Skin of body (tissue), 2 donors: ENCODE data around the gene CAPRIN1. TPM values are rescaled to one million over a fixed set of nuclear protein-coding genes. Genes with fewer than 3 reads are reported as not detected.

Experiments used
- DNase-seq: peaks from one replicate; lab custom pipeline; 2025; lab: John Stamatoyannopoulos, UW
- total RNA-seq: library from RNA; depleted of rRNA; stranded (reverse); fragments of >200 nt; gene quantifications from one replicate; pipeline ENCODE4 v1.2.3, GENCODE V29; 2014

CAPRIN1 gene
- total RNA-seq, 1 donor from 2014 or later = 162 TPM

- no peak for DNase-seq
Observed at GRCh38 chr11:34143048-34143447, 91.5 kb downstream of the CAPRIN1 start.

GRCh38 chr11:34145073-34145472 is 93.5 kb downstream of the CAPRIN1 start:
- DNase-seq = no peak

- DNase-seq = no peak
Observed at GRCh38 chr11:34145847-34146381, 94.4 kb downstream of the CAPRIN1 start.

- DNase-seq = no peak
Observed at GRCh38 chr11:34146411-34146810, 94.9 kb downstream of the CAPRIN1 start.

- no peak for DNase-seq
Observed at GRCh38 chr11:34146866-34147265, 95.3 kb downstream of the CAPRIN1 start.

GRCh38 chr11:34147581-34147980 is 96.0 kb downstream of the CAPRIN1 start:
- no peak for DNase-seq

GRCh38 chr11:34148504-34149165 is 97.1 kb downstream of the CAPRIN1 start:
- DNase-seq = no peak

GRCh38 chr11:34149274-34149673 is 97.7 kb downstream of the CAPRIN1 start:
- no peak for DNase-seq

- no peak for DNase-seq
Observed at GRCh38 chr11:34149786-34150185, 98.3 kb downstream of the CAPRIN1 start.

- DNase-seq = no peak
Observed at GRCh38 chr11:34150494-34151151, 99.1 kb downstream of the CAPRIN1 start.

Other genes starting within 250 kb of the CAPRIN1 start
- 15.2 TPM for gene LMO2, start 159.7 kb upstream of the CAPRIN1 start, total RNA-seq
- 19.4 TPM for gene NAT10, start 53.9 kb downstream of the CAPRIN1 start, total RNA-seq